Measurements from ENCODE around the gene JMJD8.

GRCh38 chr16:703406-703805 is 19.3 kb upstream of the JMJD8 start:
- TF ChIP-seq CTCF (IDR thresholded peaks at IDR 0.05) (no peak), POLR2A (IDR thresholded peaks at IDR 0.05) (no peak)
